Lower leg skin (tissue), 4 donors: ENCODE measurements around the gene LRTM2. TPM values are rescaled to one million over a fixed set of nuclear protein-coding genes. Genes with fewer than 3 reads are reported as not detected.
A peak's percentile ranks its signal among the peaks of the same experiment; 100 is the strongest.

Source experiments
- DNase-seq, 2 donors: peaks; one replicate each; pipeline ENCODE4 v3.0.0-alpha.2; 2019; ENCODE audit warnings: low spot score in 2 of 2
- H3K4me3 ChIP-seq: fragments of 200-600 bp; sonication (generic); 2 replicates; pipeline ENCODE4 v1.5.1; 2017; ENCODE audit warnings: mild to moderate bottlenecking, low read depth; ENCODE audit not compliant: poor library complexity, severe bottlenecking
- CTCF ChIP-seq, 3 donors: fragments of 450-650 bp; IDR thresholded peaks; one replicate each; pipeline ENCODE4 v1.5.1; 2016; ENCODE audit warnings: antibody characterized with exemption in 3 of 3, mild to moderate bottlenecking in 3 of 3, moderate library complexity in 2 of 3
- POLR2A ChIP-seq, 2 donors: fragments of 450-650 bp; IDR thresholded peaks; one replicate each; pipeline ENCODE4 v1.6.1; 2016 to 2017; ENCODE audit warnings: antibody characterized with exemption in 2 of 2, mild to moderate bottlenecking in 1 of 2, moderate library complexity in 1 of 2
- WGBS, 2 donors: methylation state at CpG; one replicate each; pipeline ENCODE4 v1.1.5; 2018; 5-methylcytosine and 5-hydroxymethylcytosine counted together
- intact Hi-C: fragments of 100-400 bp; cut with DNase I; formaldehyde crosslinking; loops from one replicate; pipeline ENCODE4 v1.15.0; 2023; ENCODE audit warnings: low total_unique reads
- total RNA-seq, 4 donors: library from RNA; depleted of rRNA; stranded (reverse); fragments of >200 nt; gene quantifications; one replicate each; pipeline ENCODE4 v1.1.0, GENCODE V29; 2016

The LRTM2 gene
- total RNA-seq, 4 donors from 2014 or later, result not detected

DNA sequence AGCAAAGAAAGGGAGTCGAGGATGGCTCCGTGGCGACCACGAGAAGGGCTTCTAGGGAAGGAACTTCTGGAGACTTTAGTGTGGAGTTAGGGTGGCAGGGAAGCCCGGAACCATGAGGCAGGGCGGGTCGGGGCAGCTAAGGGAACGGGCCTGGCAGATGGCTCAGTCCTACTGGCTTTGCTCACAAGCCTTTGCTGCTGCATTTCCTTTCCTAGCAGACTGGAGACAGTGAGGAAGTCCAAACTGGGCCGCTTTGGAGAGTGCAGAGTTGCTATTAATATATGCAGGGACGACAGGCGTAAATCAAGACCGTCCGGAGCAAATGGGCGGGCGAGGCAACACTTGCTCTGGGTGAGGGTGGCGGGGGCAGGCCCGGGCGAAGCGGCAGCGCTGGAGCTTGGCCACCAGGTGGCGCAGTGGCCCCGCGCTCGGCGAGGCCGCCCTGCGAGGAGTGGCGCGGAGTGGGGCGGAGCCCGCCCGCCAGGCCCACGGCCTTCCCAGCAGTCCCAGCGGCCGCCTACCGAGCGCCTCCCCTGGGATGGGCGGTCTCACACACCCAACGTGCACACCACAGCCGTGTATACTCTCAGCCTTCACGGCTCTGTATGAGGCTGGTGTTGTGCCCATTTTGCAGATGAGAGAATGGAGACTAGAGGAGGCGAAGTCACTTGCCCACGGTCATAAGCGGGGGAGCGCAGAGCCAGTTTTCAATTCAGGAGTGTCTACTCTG is 24.4 kb upstream of the LRTM2 start:
- intact Hi-C loops, result loop anchor here (5.0 kb wide), 2 partner anchors 141 to 491 kb away; no protein-coding TSS in a partner anchor
- 2 to 5% methylated on average over 31 to 34 of the region's 45 CpGs for WGBS, 2 donors
- peak; percentile 89 to 98 for DNase-seq
- TF ChIP-seq POLR2A (IDR thresholded peaks at IDR 0.05) (no peak), CTCF (IDR thresholded peaks at IDR 0.05) (peak in 1 of 3 donors; percentile 66)
- peak overlapping the region; percentile 54 for H3K4me3 ChIP-seq

- TF ChIP-seq CTCF (IDR thresholded peaks at IDR 0.05), result no peak
- no peak for TF ChIP-seq POLR2A (IDR thresholded peaks at IDR 0.05)
- DNase-seq, result peak in 1 of 2 donors; percentile 91
- WGBS, 2 donors, result 5% methylated on average over 23 to 27 of the region's 43 CpGs
- intact Hi-C loops, result loop anchor here (5.0 kb wide), 2 partner anchors 141 to 491 kb away; no protein-coding TSS in a partner anchor
- peak overlapping the region; percentile 54 for H3K4me3 ChIP-seq
Measured at GRCh38 chr12:1796515-1797010, 23.8 kb upstream of the LRTM2 start.

- intact Hi-C loops, result loop anchor here (5.0 kb wide), 2 partner anchors 140 to 490 kb away; no protein-coding TSS in a partner anchor
- WGBS, 2 donors, result 11 to 24% methylated on average over 20 to 32 of the region's 71 CpGs
- peak overlapping the region; percentile 54 for H3K4me3 ChIP-seq
- peak in 1 of 2 donors; percentile 91 for DNase-seq
- no peak for TF ChIP-seq POLR2A (IDR thresholded peaks at IDR 0.05)
- no peak for TF ChIP-seq CTCF (IDR thresholded peaks at IDR 0.05)
Measured at GRCh38 chr12:1797011-1797901, 23.1 kb upstream of the LRTM2 start.

DNA sequence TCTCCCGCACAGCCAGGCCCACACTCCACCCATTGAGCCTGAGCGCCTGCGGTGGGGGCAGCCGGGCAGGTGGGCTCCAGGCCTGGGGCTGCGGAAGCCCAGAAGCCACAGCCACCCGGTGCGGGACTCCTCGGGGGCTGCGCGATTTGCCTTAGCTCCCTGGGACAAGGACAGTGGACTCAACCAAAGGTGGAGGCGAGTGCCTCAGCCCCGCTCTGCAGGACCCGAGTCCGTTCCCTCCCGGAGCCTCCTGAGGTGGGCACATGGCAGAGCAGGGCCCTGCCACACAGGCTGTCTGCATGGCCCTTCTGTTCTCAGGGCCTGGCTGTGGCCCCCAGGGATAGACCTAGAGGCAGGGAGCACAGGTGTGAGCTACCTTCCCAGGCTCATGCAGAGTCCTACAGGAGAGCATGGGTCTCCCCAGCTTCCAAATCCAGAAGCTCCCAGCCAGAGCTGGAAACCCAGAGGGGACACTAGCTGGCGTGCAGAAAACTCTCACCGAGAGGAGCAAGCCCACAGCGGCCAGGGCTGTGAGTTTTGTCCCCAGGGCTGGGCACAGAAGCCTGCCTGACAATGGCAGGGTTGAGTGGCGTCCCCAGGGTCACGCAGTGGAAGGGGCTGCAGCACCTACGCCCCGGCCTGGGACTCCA is 22.2 kb upstream of the LRTM2 start:
- H3K4me3 ChIP-seq, result no peak overlapping the region
- intact Hi-C loops, result loop anchor here (5.0 kb wide), 2 partner anchors 139 to 489 kb away; no protein-coding TSS in a partner anchor
- DNase-seq, result peak in 1 of 2 donors; percentile 86
- 96 to 98% methylated on average over 8 to 14 of the region's 22 CpGs for WGBS, 2 donors
- TF ChIP-seq CTCF (IDR thresholded peaks at IDR 0.05), result no peak
- no peak for TF ChIP-seq POLR2A (IDR thresholded peaks at IDR 0.05)

GRCh38 chr12:1798641-1799020 is 21.7 kb upstream of the LRTM2 start:
- no peak for DNase-seq
- intact Hi-C loops, result loop anchor here (5.0 kb wide), 2 partner anchors 139 to 489 kb away; no protein-coding TSS in a partner anchor
- TF ChIP-seq CTCF (IDR thresholded peaks at IDR 0.05) (no peak), POLR2A (IDR thresholded peaks at IDR 0.05) (no peak)
- 79 to 88% methylated on average over 3 to 6 of the region's 6 CpGs for WGBS, 2 donors
- H3K4me3 ChIP-seq, result no peak overlapping the region
